ENCODE data around the gene CXCR2.

- TF ChIP-seq CTCF (IDR thresholded peaks at IDR 0.05; ENCODE audit: control extremely low read depth in 1 of 3, insufficient read depth in 1 of 3, low read depth in 1 of 3, low read length in 3 of 3) (no peak), RAD21 (IDR thresholded peaks at IDR 0.05 in 1 of 2, conservative IDR thresholded peaks at IDR 0.05 in 1 of 2; ENCODE audit: low read depth in 2 of 2, low read length in 2 of 2) (no peak), EZH2 (IDR thresholded peaks at IDR 0.05; ENCODE audit: low read depth, low read length, severe bottlenecking) (no peak), USF2 (IDR thresholded peaks at IDR 0.05; ENCODE audit: low read length) (no peak), JUND (IDR thresholded peaks at IDR 0.05; ENCODE audit: low read length) (no peak), CHD7 (IDR thresholded peaks at IDR 0.05; ENCODE audit: insufficient replicate concordance, low read length) (no peak), YY1 (IDR thresholded peaks at IDR 0.05; ENCODE audit: low read depth, low read length) (no peak), MAX (IDR thresholded peaks at IDR 0.05) (no peak), KDM1A (IDR thresholded peaks at IDR 0.05; ENCODE audit: borderline replicate concordance, low read length) (no peak)
These were observed 58.5 kb downstream of the CXCR2 start for GRCh38 chr2:218184331-218184730.
